OCI-LY3 (cell line): ENCODE measurements around the gene TMPRSS13.

ENCODE experiments used
- H2AFZ ChIP-seq: fragments of 200-600, 300-600 bp; shearing (Covaris generic); 2 replicates; pipeline ENCODE4 v1.6.0; 2014; ENCODE audit warnings: antibody characterized with exemption, low read depth, low read length
- H3K27ac ChIP-seq: fragments of 200-600, 300-600 bp; sonication (generic); 2 replicates; pipeline ENCODE4 v1.5.1; 2014; ENCODE audit warnings: mild to moderate bottlenecking, low read length, moderate library complexity, mixed read lengths
- H3K27me3 ChIP-seq: fragments of 200-600, 300-600 bp; sonication (generic); 2 replicates; pipeline ENCODE4 v1.6.1; 2014; ENCODE audit warnings: low read depth, low read length, mixed read lengths
- H3K36me3 ChIP-seq: fragments of 200-600, 300-600 bp; sonication (generic); replicated peaks from 2 replicates; pipeline ENCODE3; 2014; ENCODE audit warnings: low read depth, low read length, mixed read lengths
- H3K4me1 ChIP-seq: fragments of 300-600, 200-600 bp; sonication (generic); 2 replicates; pipeline ENCODE4 v1.6.1; 2014; ENCODE audit warnings: low read length, mixed read lengths
- H3K4me2 ChIP-seq: fragments of 200-600, 300-600 bp; sonication (generic); 2 replicates; pipeline ENCODE4 v1.6.1; 2014; ENCODE audit warnings: low read length, mixed read lengths
- H3K4me3 ChIP-seq: fragments of 300-600, 200-600 bp; sonication (generic); 2 replicates; pipeline ENCODE4 v1.5.1; 2014; ENCODE audit warnings: antibody characterized with exemption, mild to moderate bottlenecking, low read length, moderate library complexity
- H3K79me2 ChIP-seq: fragments of 300-600, 200-600 bp; shearing (Covaris generic); 2 replicates; pipeline ENCODE4 v1.6.1; 2014; ENCODE audit warnings: mild to moderate bottlenecking, low read length, mixed read lengths
- H3K9ac ChIP-seq: fragments of 300-600, 200-600 bp; shearing (Covaris generic); 2 replicates; pipeline ENCODE4 v1.6.0; 2014; ENCODE audit warnings: mild to moderate bottlenecking, low read length, moderate library complexity
- H3K9me3 ChIP-seq: fragments of 200-600, 300-600 bp; shearing (Covaris generic); 2 replicates; pipeline ENCODE4 v1.6.1; 2014; ENCODE audit warnings: low read length, mixed read lengths; ENCODE audit not compliant: insufficient read depth
- H4K20me1 ChIP-seq: fragments of 200-600, 300-600 bp; sonication (generic); 2 replicates; pipeline ENCODE4 v1.6.1; 2016; ENCODE audit warnings: low read length, mixed read lengths; ENCODE audit not compliant: insufficient read depth
- CTCF ChIP-seq: fragments of 200-600, 300-600 bp; sonication (generic); IDR thresholded peaks from 2 replicates; pipeline ENCODE4 v1.5.1; 2014; ENCODE audit warnings: antibody characterized with exemption, low read length, low read depth
- EZH2phosphoT487 ChIP-seq: fragments of 200-600 bp; shearing (Covaris generic); IDR thresholded peaks from 2 replicates; pipeline ENCODE4 v1.6.1; 2018; ENCODE audit warnings: antibody characterized with exemption, mixed run types, low read depth

TMPRSS13 gene

DNA sequence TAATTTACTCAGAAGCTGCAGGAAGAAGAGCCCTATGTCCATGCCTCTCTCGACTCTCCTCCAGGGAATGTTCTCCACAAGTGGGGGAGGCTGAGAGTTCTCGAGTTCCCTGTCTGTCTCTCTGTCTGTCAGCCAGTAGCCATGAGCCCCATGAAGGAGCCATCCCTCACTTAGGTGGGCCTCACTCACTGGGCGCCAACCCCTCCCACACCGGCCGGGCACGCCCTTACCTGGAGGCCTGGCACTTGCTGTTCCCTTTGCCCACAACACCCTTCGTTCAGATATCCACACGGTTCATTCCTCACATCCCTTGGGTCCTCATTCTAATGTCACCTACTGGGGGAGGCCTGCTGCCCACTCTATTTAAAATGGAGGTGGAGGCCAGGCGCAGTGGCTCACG lies 42.8 kb upstream of the TMPRSS13 start:
- Histone ChIP-seq H3K79me2 (no peaks in the 10 kb centered on the region), H3K36me3 (peaks cover 15% of the 10 kb centered on the region), H3K27ac (no peak overlapping the region), H2AFZ (no peak overlapping the region), H4K20me1 (no peaks in the 10 kb centered on the region), H3K4me2 (no peak overlapping the region), H3K4me3 (no peak overlapping the region), H3K4me1 (peaks cover 18% of the 10 kb centered on the region), H3K9ac (no peak overlapping the region), H3K27me3 (no peaks in the 10 kb centered on the region), H3K9me3 (no peaks in the 10 kb centered on the region)
- TF ChIP-seq EZH2phosphoT487 (no peak), CTCF (no peak)

DNA sequence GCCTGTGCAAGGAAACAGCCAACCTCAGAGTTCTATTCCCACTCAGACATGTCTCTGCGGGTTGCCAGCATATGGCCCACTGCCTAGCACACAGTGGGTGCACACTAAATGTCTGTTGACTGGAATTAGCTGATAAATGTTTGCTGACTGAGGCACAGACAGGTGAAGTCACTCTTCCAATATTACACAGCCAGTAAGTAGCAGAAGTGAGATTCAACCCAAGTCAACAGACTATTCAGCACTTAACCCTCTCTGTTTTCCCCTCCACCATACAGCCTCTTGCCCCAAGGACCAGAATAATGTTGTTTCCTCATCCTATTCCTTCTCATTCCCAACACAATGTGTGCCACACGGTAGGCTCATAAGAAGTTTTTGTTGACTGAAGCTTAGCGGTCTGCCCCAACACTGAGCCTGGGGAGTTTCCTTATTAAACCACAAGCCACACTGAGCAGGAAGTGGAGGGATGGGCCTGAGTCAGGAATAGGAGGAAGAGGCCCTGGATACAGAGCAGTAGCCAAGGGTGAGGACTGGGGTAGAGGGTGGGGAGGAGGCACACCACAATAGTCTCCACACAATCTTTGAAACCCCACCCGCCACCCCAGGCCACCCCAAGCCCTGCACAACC lies 41.3 kb upstream of the TMPRSS13 start:
- H3K4me3 ChIP-seq, result peak overlapping the region; percentile 1; the same call in 1 of the 2 replicates
- no peaks in the 10 kb centered on the region for H3K79me2 ChIP-seq

GRCh38 chr11:117969160-117969991 lies 40.2 kb upstream of the TMPRSS13 start:
- no peak overlapping the region for H3K4me3 ChIP-seq
- H3K27ac ChIP-seq, result no peak overlapping the region
- H2AFZ ChIP-seq, result no peak overlapping the region
- TF ChIP-seq CTCF (no peak), EZH2phosphoT487 (no peak)
- no peak overlapping the region for H3K9ac ChIP-seq
- no peaks in the 10 kb centered on the region for H3K9me3 ChIP-seq
- H3K4me2 ChIP-seq, result no peak overlapping the region
- no peaks in the 10 kb centered on the region for H3K27me3 ChIP-seq
- no peaks in the 10 kb centered on the region for H3K79me2 ChIP-seq
- peaks cover 23% of the 10 kb centered on the region for H3K4me1 ChIP-seq
- H4K20me1 ChIP-seq, result no peaks in the 10 kb centered on the region
- H3K36me3 ChIP-seq, result no peaks in the 10 kb centered on the region

More for the DNA sequence above, 41.3 kb upstream of the TMPRSS13 start:
- Histone ChIP-seq H3K36me3 (peaks cover 2% of the 10 kb centered on the region), H2AFZ (no peak overlapping the region), H3K9me3 (no peaks in the 10 kb centered on the region), H3K27ac (peak overlapping the region; percentile 19; the same call in 1 of the 2 replicates), H3K4me1 (peaks cover 23% of the 10 kb centered on the region), H3K4me2 (peak overlapping the region; percentile 43), H3K9ac (no peak overlapping the region), H4K20me1 (no peaks in the 10 kb centered on the region), H3K27me3 (no peaks in the 10 kb centered on the region)
- no peak for TF ChIP-seq CTCF
- TF ChIP-seq EZH2phosphoT487, result no peak

GRCh38 chr11:117966908-117967307 lies 37.7 kb upstream of the TMPRSS13 start:
- H2AFZ ChIP-seq, result no peak overlapping the region
- H3K9ac ChIP-seq, result no peak overlapping the region
- H3K79me2 ChIP-seq, result no peaks in the 10 kb centered on the region
- TF ChIP-seq CTCF, result no peak
- TF ChIP-seq EZH2phosphoT487, result no peak
- no peaks in the 10 kb centered on the region for H3K27me3 ChIP-seq
- H3K27ac ChIP-seq, result no peak overlapping the region
- peaks cover 23% of the 10 kb centered on the region for H3K4me1 ChIP-seq
- no peaks in the 10 kb centered on the region for H3K9me3 ChIP-seq
- no peak overlapping the region for H3K4me3 ChIP-seq
- H3K36me3 ChIP-seq, result no peaks in the 10 kb centered on the region
- no peaks in the 10 kb centered on the region for H4K20me1 ChIP-seq
- no peak overlapping the region for H3K4me2 ChIP-seq
